HL-60 (cell line): ENCODE measurements around the gene JKAMP.

Source experiments
- CTCF ChIP-seq: IDR thresholded peaks from one replicate; pipeline ENCODE4 v1.5.1; 2011; ENCODE audit warnings: low read length, control low read depth, inconsistent platforms; ENCODE audit not compliant: insufficient read depth
- POLR2AphosphoS5 ChIP-seq: IDR thresholded peaks from 2 replicates; pipeline ENCODE4 v1.6.1; 2012; ENCODE audit warnings: low read depth

- TF ChIP-seq POLR2AphosphoS5, result no peak
- no peak for TF ChIP-seq CTCF
Measured at GRCh38 chr14:59534361-59534987, 50.2 kb downstream of the JKAMP start.
